H9 (cell line): ENCODE data around the gene ACTN3. TPM values are rescaled to one million over a fixed set of nuclear protein-coding genes. Genes with fewer than 3 reads are reported as not detected.

Source experiments
- DNase-seq: peaks from one replicate; pipeline ENCODE4 v3.0.0-alpha.2; 2017
- H2AFZ ChIP-seq: one replicate; pipeline ENCODE4 v1.6.1; 2013; ENCODE audit warnings: mild to moderate bottlenecking, low read length, control low read depth, moderate library complexity
- H2AK5ac ChIP-seq: 2 replicates; pipeline ENCODE4 v1.6.1; 2013; ENCODE audit warnings: low read length, control low read depth, mixed read lengths; ENCODE audit not compliant: insufficient read length
- H2BK120ac ChIP-seq: one replicate; pipeline ENCODE4 v1.6.1; 2013; ENCODE audit warnings: low read depth, mild to moderate bottlenecking, low read length, control low read depth, inconsistent platforms; ENCODE audit not compliant: poor library complexity, severe bottlenecking
- H2BK12ac ChIP-seq: 2 replicates; pipeline ENCODE4 v1.6.1; 2013; ENCODE audit warnings: low read length, control low read depth, mixed read lengths, low read depth; ENCODE audit not compliant: insufficient read length
- H2BK15ac ChIP-seq: 2 replicates; pipeline ENCODE4 v1.6.1; 2013; ENCODE audit warnings: low read depth, low read length, control low read depth
- H2BK20ac ChIP-seq: one replicate; pipeline ENCODE4 v1.6.1; 2013; ENCODE audit warnings: low read depth, mild to moderate bottlenecking, low read length, control low read depth, inconsistent platforms; ENCODE audit not compliant: poor library complexity, severe bottlenecking
- H2BK5ac ChIP-seq: 2 replicates; pipeline ENCODE4 v1.6.1; 2013; ENCODE audit warnings: low read length, control low read depth, mixed read lengths; ENCODE audit not compliant: insufficient read length
- H3K14ac ChIP-seq: 2 replicates; pipeline ENCODE4 v1.6.1; 2013; ENCODE audit warnings: low read length, control low read depth; ENCODE audit not compliant: insufficient read depth
- H3K18ac ChIP-seq: 2 replicates; pipeline ENCODE4 v1.6.1; 2013; ENCODE audit warnings: low read depth, mild to moderate bottlenecking, mixed read lengths, low read length, control low read depth; ENCODE audit not compliant: insufficient read length
- H3K23ac ChIP-seq: 2 replicates; pipeline ENCODE4 v1.6.1; 2013; ENCODE audit warnings: low read length, control low read depth, mixed read lengths, low read depth; ENCODE audit not compliant: insufficient read length
- H3K23me2 ChIP-seq: 2 replicates; pipeline ENCODE4 v1.6.1; 2013; ENCODE audit warnings: low read depth, mild to moderate bottlenecking, mixed read lengths, low read length, control low read depth; ENCODE audit not compliant: insufficient read length, poor library complexity, severe bottlenecking
- H3K27ac ChIP-seq: 2 replicates; pipeline ENCODE4 v1.5.1; 2013; ENCODE audit warnings: low read length, control low read depth, mixed read lengths, low read depth; ENCODE audit not compliant: insufficient read length
- H3K27me3 ChIP-seq: 2 replicates; pipeline ENCODE4 v1.6.1; 2013; ENCODE audit warnings: low read length, control low read depth, inconsistent platforms; ENCODE audit not compliant: insufficient read depth
- H3K4ac ChIP-seq: 2 replicates; pipeline ENCODE4 v1.6.1; 2013; ENCODE audit warnings: low read depth, mild to moderate bottlenecking, control low read depth, inconsistent platforms, low read length, moderate library complexity
- H3K4me1 ChIP-seq: 2 replicates; pipeline ENCODE4 v1.6.1; 2013; ENCODE audit warnings: low read length, control low read depth, inconsistent platforms; ENCODE audit not compliant: insufficient read depth
- H3K4me2 ChIP-seq: 2 replicates; pipeline ENCODE4 v1.6.1; 2013; ENCODE audit warnings: low read length, control low read depth, mixed read lengths; ENCODE audit not compliant: insufficient read length, insufficient read depth
- H3K56ac ChIP-seq: 2 replicates; pipeline ENCODE4 v1.6.1; 2013; ENCODE audit warnings: low read depth, mild to moderate bottlenecking, mixed read lengths, low read length, control low read depth; ENCODE audit not compliant: insufficient read length
- H3K79me1 ChIP-seq: 2 replicates; pipeline ENCODE4 v1.6.1; 2013; ENCODE audit warnings: low read depth, mild to moderate bottlenecking, moderate library complexity, low read length, control low read depth, inconsistent platforms; ENCODE audit not compliant: insufficient read depth, poor library complexity, severe bottlenecking
- H3K79me2 ChIP-seq: 2 replicates; pipeline ENCODE4 v1.6.1; 2013; ENCODE audit warnings: low read length, control low read depth, inconsistent platforms; ENCODE audit not compliant: insufficient read depth
- H3K9ac ChIP-seq: 2 replicates; pipeline ENCODE4 v1.6.1; 2013; ENCODE audit warnings: low read length, control low read depth, mixed read lengths; ENCODE audit not compliant: insufficient read length; ENCODE audit errors: extremely low read depth
- H3K9me3 ChIP-seq: one replicate; pipeline ENCODE4 v1.6.1; 2013; ENCODE audit warnings: low read depth, low read length, inconsistent platforms; ENCODE audit not compliant: control insufficient read depth
- H3T11ph ChIP-seq: one replicate; pipeline ENCODE4 v1.6.1; 2013; ENCODE audit warnings: mild to moderate bottlenecking, low read length, control low read depth, inconsistent platforms
- H4K20me1 ChIP-seq: one replicate; pipeline ENCODE4 v1.6.1; 2013; ENCODE audit not compliant: control insufficient read depth, insufficient read length, insufficient read depth
- H4K5ac ChIP-seq: 2 replicates; pipeline ENCODE4 v1.6.1; 2013; ENCODE audit warnings: low read depth, mild to moderate bottlenecking, mixed read lengths, low read length, control low read depth; ENCODE audit not compliant: insufficient read length
- H4K8ac ChIP-seq: replicated peaks from 2 replicates; pipeline ENCODE4 v1.6.1; 2013; ENCODE audit warnings: low read length, control low read depth, mixed read lengths, low read depth; ENCODE audit not compliant: insufficient read length
- H4K91ac ChIP-seq: 2 replicates; pipeline ENCODE4 v1.6.1; 2013; ENCODE audit warnings: low read depth, mild to moderate bottlenecking, moderate library complexity, mixed read lengths, low read length, control low read depth; ENCODE audit not compliant: insufficient read length
- H3K27ac Mint-ChIP-seq, 3 experiments: 2 replicates in 2 of 3; 3 replicates in 1 of 3; pipeline ENCODE4 v1.8.0; 2020 to 2021; ENCODE audit warnings: mixed read lengths in 3 of 3, mild to moderate bottlenecking in 1 of 3, moderate library complexity in 1 of 3
- H3K27me3 Mint-ChIP-seq: 2 replicates; pipeline ENCODE4 v1.8.0; 2021; ENCODE audit warnings: low read depth, mild to moderate bottlenecking, moderate library complexity, mixed read lengths
- H3K36me3 Mint-ChIP-seq, 3 experiments: 2 replicates in 2 of 3; 3 replicates in 1 of 3; pipeline ENCODE4 v1.8.0; 2020 to 2021; ENCODE audit warnings: low read depth in 3 of 3, mixed read lengths in 3 of 3; ENCODE audit not compliant: insufficient read depth in 1 of 3
- H3K4me1 Mint-ChIP-seq, 2 experiments: 2 replicates each; pipeline ENCODE4 v1.8.0; 2020; ENCODE audit warnings: mixed read lengths in 2 of 2
- H3K4me3 Mint-ChIP-seq, 2 experiments: 2 replicates in 1 of 2; 3 replicates in 1 of 2; pipeline ENCODE4 v1.8.0; 2020 to 2021; ENCODE audit warnings: mild to moderate bottlenecking in 2 of 2, mixed read lengths in 2 of 2, moderate library complexity in 1 of 2
- H3K9me3 Mint-ChIP-seq, 2 experiments: 2 replicates in 1 of 2; 3 replicates in 1 of 2; pipeline ENCODE4 v1.8.0; 2020; ENCODE audit warnings: mild to moderate bottlenecking in 2 of 2, mixed read lengths in 2 of 2, moderate library complexity in 1 of 2
- CTCF ChIP-seq: fragments of 200-600 bp; sonication (generic); conservative IDR thresholded peaks from 3 replicates; pipeline ENCODE4 v1.8.0; 2021; ENCODE audit warnings: antibody characterized with exemption, mild to moderate bottlenecking
- WGBS: extraction: QIAGEN DNeasy Blood & Tissue Kit; methylation state at CpG from one replicate; pipeline ENCODE4 v1.1.7; 2013; ENCODE audit warnings: missing lambda C conversion rate, low lambda C conversion rate, mixed read lengths; ENCODE audit not compliant: insufficient read length; ENCODE audit errors: extremely low coverage; 5-methylcytosine and 5-hydroxymethylcytosine counted together
- total RNA-seq: library from RNA; stranded (reverse); gene quantifications from 2 replicates; pipeline ENCODE4 v1.2.1, GENCODE V29; 2021

Gene ACTN3
- total RNA-seq, 1 experiment from 2014 or later = 45.7 TPM

DNA sequence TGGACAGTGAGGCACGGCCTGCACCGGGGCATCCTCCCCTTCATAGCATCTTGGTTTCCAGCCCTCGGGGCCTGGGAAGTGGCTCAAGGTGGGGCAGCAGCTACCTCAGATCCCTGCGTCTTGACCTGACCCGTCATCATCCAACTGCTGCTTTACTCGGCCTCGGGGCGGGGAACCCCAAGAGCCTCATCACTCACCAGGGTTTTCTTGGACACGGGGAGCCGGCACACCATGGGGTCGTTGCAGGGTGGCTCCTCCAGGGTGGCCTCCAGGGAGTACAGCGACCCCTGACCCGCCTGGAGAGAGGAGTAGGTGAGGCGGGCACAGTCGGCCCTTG, 21.1 kb downstream of the ACTN3 start:
- no peak overlapping the region for H4K91ac ChIP-seq
- no peak overlapping the region for H2BK20ac ChIP-seq
- H3K27ac ChIP-seq = no peak overlapping the region
- H4K5ac ChIP-seq = no peak overlapping the region
- H2BK12ac ChIP-seq = no peak overlapping the region
- no peaks in the 10 kb centered on the region for H3K79me2 ChIP-seq
- H3K9me3 ChIP-seq = no peaks in the 10 kb centered on the region
- no peak overlapping the region for H2AFZ ChIP-seq
- no peak overlapping the region for H3K27ac Mint-ChIP-seq
- no peak overlapping the region for H3K18ac ChIP-seq
- H3K4ac ChIP-seq = no peak overlapping the region
- no peaks in the 10 kb centered on the region for H4K20me1 ChIP-seq
- H3K4me3 Mint-ChIP-seq = no peak overlapping the region
- no peak overlapping the region for H2BK5ac ChIP-seq
- no peaks in the 10 kb centered on the region for H3K79me1 ChIP-seq
- H3K4me1 ChIP-seq = peaks cover 11% of the 10 kb centered on the region
- H3K27me3 Mint-ChIP-seq = peaks cover 2% of the 10 kb centered on the region
- no CpG with 5 or more reads among the region's 15 CpGs for WGBS
- no peaks in the 10 kb centered on the region for H3K27me3 ChIP-seq
- no peak for TF ChIP-seq CTCF
- H3K56ac ChIP-seq = no peak overlapping the region
- H2BK15ac ChIP-seq = no peak overlapping the region
- H3K9me3 Mint-ChIP-seq = peaks cover 3 to 8% of the 10 kb centered on the region in 2 experiments; a peak in 3 of 5 replicates
- peaks cover 0 to 23% (median 9%) of the 10 kb centered on the region in 3 experiments; a peak in 6 of 7 replicates for H3K36me3 Mint-ChIP-seq
- H4K8ac ChIP-seq = no peak overlapping the region
- peaks cover 24 to 30% of the 10 kb centered on the region in 2 experiments for H3K4me1 Mint-ChIP-seq
- no peak overlapping the region for H3K4me2 ChIP-seq
- no peak overlapping the region for H3K14ac ChIP-seq
- H2AK5ac ChIP-seq = no peak overlapping the region
- H3T11ph ChIP-seq = no peak overlapping the region
- DNase-seq = no peak
- H3K23ac ChIP-seq = no peak overlapping the region
- no peak overlapping the region for H3K9ac ChIP-seq
- H2BK120ac ChIP-seq = no peak overlapping the region
- H3K23me2 ChIP-seq = no peaks in the 10 kb centered on the region
